Neutrophil (primary cell): ENCODE data around the gene GLS.

Source experiments
- H3K27ac ChIP-seq: fragments of 200-600 bp; sonication (generic); 2 replicates; pipeline ENCODE4 v1.5.1; 2016; ENCODE audit warnings: mild to moderate bottlenecking, moderate library complexity
- H3K27me3 ChIP-seq: fragments of 200-600 bp; sonication (generic); 2 replicates; pipeline ENCODE4 v1.6.0; 2016; ENCODE audit warnings: mild to moderate bottlenecking
- H3K36me3 ChIP-seq: fragments of 200-600 bp; sonication (generic); 2 replicates; pipeline ENCODE4 v1.5.1; 2017
- H3K4me1 ChIP-seq, 2 experiments: fragments of 200-600 bp in 1 of 2; sonication (generic) in 1 of 2; 1 replicate in 1 of 2; 2 replicates in 1 of 2; pipeline versions ENCODE4 v1.5.1 to v1.6.1; 2013 to 2016; ENCODE audit warnings: low read depth in 1 of 2, low read length in 1 of 2, mild to moderate bottlenecking in 1 of 2, moderate library complexity in 1 of 2; ENCODE audit not compliant: control insufficient read depth in 1 of 2, insufficient read depth in 1 of 2
- H3K4me3 ChIP-seq, 2 experiments: fragments of 200-600 bp in 1 of 2; sonication (generic) in 1 of 2; 1 replicate in 1 of 2; 2 replicates in 1 of 2; pipeline ENCODE4 v1.5.1; 2013 to 2016; ENCODE audit warnings: low read depth in 1 of 2, low read length in 1 of 2, mild to moderate bottlenecking in 1 of 2, moderate library complexity in 1 of 2
- H3K9me3 ChIP-seq: fragments of 200-600 bp; sonication (generic); 2 replicates; pipeline ENCODE4 v1.5.1; 2016
- CTCF ChIP-seq: fragments of 200-600 bp; sonication (generic); IDR thresholded peaks from 2 replicates; pipeline ENCODE4 v1.5.1; 2016; ENCODE audit warnings: antibody characterized with exemption

GLS gene

GRCh38 chr2:190842606-190843104 lies 38.0 kb upstream of the GLS start:
- Histone ChIP-seq H3K36me3 (no peaks in the 10 kb centered on the region), H3K27me3 (no peaks in the 10 kb centered on the region), H3K4me1 (peaks cover 8 to 10% of the 10 kb centered on the region in 2 experiments), H3K27ac (no peak overlapping the region), H3K4me3 (no peak overlapping the region), H3K9me3 (no peaks in the 10 kb centered on the region)
- no peak for TF ChIP-seq CTCF

GRCh38 chr2:190843890-190844699 lies 36.5 kb upstream of the GLS start:
- TF ChIP-seq CTCF = no peak
- Histone ChIP-seq H3K9me3 (no peaks in the 10 kb centered on the region), H3K36me3 (no peaks in the 10 kb centered on the region), H3K4me3 (no peak overlapping the region), H3K4me1 (peaks cover 8 to 9% of the 10 kb centered on the region in 2 experiments), H3K27ac (no peak overlapping the region), H3K27me3 (no peaks in the 10 kb centered on the region)

GRCh38 chr2:190844700-190845401 lies 35.8 kb upstream of the GLS start:
- peaks cover 1% of the 10 kb centered on the region in 2 experiments for H3K4me1 ChIP-seq
- H3K36me3 ChIP-seq = no peaks in the 10 kb centered on the region
- no peak overlapping the region for H3K4me3 ChIP-seq
- no peak overlapping the region for H3K27ac ChIP-seq
- no peak for TF ChIP-seq CTCF
- no peaks in the 10 kb centered on the region for H3K9me3 ChIP-seq
- no peaks in the 10 kb centered on the region for H3K27me3 ChIP-seq

GRCh38 chr2:190846746-190847145 lies 33.9 kb upstream of the GLS start:
- TF ChIP-seq CTCF = no peak
- H3K4me3 ChIP-seq = no peak overlapping the region
- no peaks in the 10 kb centered on the region for H3K27me3 ChIP-seq
- H3K9me3 ChIP-seq = no peaks in the 10 kb centered on the region
- H3K36me3 ChIP-seq = no peaks in the 10 kb centered on the region
- H3K4me1 ChIP-seq = no peaks in the 10 kb centered on the region
- no peak overlapping the region for H3K27ac ChIP-seq

GRCh38 chr2:190847504-190848081 lies 33.0 kb upstream of the GLS start:
- no peak overlapping the region for H3K27ac ChIP-seq
- no peak for TF ChIP-seq CTCF
- H3K27me3 ChIP-seq = no peaks in the 10 kb centered on the region
- no peaks in the 10 kb centered on the region for H3K9me3 ChIP-seq
- no peaks in the 10 kb centered on the region for H3K4me1 ChIP-seq
- H3K4me3 ChIP-seq = no peak overlapping the region
- H3K36me3 ChIP-seq = no peaks in the 10 kb centered on the region
